Measurements from ENCODE around the gene HAUS6.
A peak's percentile ranks its signal among the peaks of the same experiment; 100 is the strongest.
"Not testable (repeated sequence)": the region's sequence is repeated elsewhere in the genome, so short reads cannot be mapped to it uniquely, and the experiment has no call there.

The HAUS6 gene

GRCh38 chr9:19102631-19103345 lies at the start of gene HAUS6:
Gene HAUS6, minus strand, starts transcription at chr9:19102904. Its CDS starts 253 bp downstream, at chr9:19102651.
- DNase-seq (ENCODE audit: low read depth): peak; percentile 77

GRCh38 chr9:19152160-19152498 lies 49.4 kb upstream of the HAUS6 start:
- DNase-seq (ENCODE audit: low read depth): not testable (repeated sequence)

GRCh38 chr9:19151425-19152159 lies 48.9 kb upstream of the HAUS6 start:
- DNase-seq (ENCODE audit: low read depth): no peak

GRCh38 chr9:19149230-19149629 lies 46.5 kb upstream of the HAUS6 start:
- DNase-seq (ENCODE audit: low read depth): no peak

GRCh38 chr9:19148187-19148586 lies 45.5 kb upstream of the HAUS6 start:
- no peak for DNase-seq (ENCODE audit: low read depth)

GRCh38 chr9:19146441-19147024 lies 43.8 kb upstream of the HAUS6 start:
- no peak for DNase-seq (ENCODE audit: low read depth)

GRCh38 chr9:19145881-19146280 lies 43.2 kb upstream of the HAUS6 start:
- DNase-seq (ENCODE audit: low read depth): no peak

- no peak for DNase-seq (ENCODE audit: low read depth)
Measured at GRCh38 chr9:19140259-19140658, 37.6 kb upstream of the HAUS6 start.

- no peak for DNase-seq (ENCODE audit: low read depth)
Measured at GRCh38 chr9:19138084-19138483, 35.4 kb upstream of the HAUS6 start.

- no peak for DNase-seq (ENCODE audit: low read depth)
Measured at GRCh38 chr9:19137282-19137681, 34.6 kb upstream of the HAUS6 start.

- DNase-seq (ENCODE audit: low read depth): no peak
Measured at GRCh38 chr9:19136129-19136528, 33.4 kb upstream of the HAUS6 start.

GRCh38 chr9:19133549-19134345 lies 31.0 kb upstream of the HAUS6 start:
- DNase-seq (ENCODE audit: low read depth): no peak

GRCh38 chr9:19130436-19130835 lies 27.7 kb upstream of the HAUS6 start:
- no peak for DNase-seq (ENCODE audit: low read depth)

- no peak for DNase-seq (ENCODE audit: low read depth)
Measured at GRCh38 chr9:19127871-19128500, 25.3 kb upstream of the HAUS6 start.

- DNase-seq (ENCODE audit: low read depth): no peak
Measured at GRCh38 chr9:19124430-19124793, 21.7 kb upstream of the HAUS6 start.

- DNase-seq (ENCODE audit: low read depth): no peak
Measured at GRCh38 chr9:19122490-19123042, 19.9 kb upstream of the HAUS6 start.

- DNase-seq (ENCODE audit: low read depth): no peak
Measured at GRCh38 chr9:19120877-19121276, 18.2 kb upstream of the HAUS6 start.

GRCh38 chr9:19119801-19120440 lies 17.2 kb upstream of the HAUS6 start:
- no peak for DNase-seq (ENCODE audit: low read depth)

GRCh38 chr9:19119246-19119645 lies 16.5 kb upstream of the HAUS6 start:
- DNase-seq (ENCODE audit: low read depth): no peak

- DNase-seq (ENCODE audit: low read depth): no peak
Measured at GRCh38 chr9:19117039-19117716, 14.5 kb upstream of the HAUS6 start.

All from stimulated activated CD4-positive, alpha-beta T cell treated with anti-CD3 and anti-CD28 coated beads, Interleukin-2, amount 100 ng/mL, for 4 hours (primary cell).